ENCODE results near the gene ADGRG3. TPM values are rescaled to one million over a fixed set of nuclear protein-coding genes. Genes with fewer than 3 reads are reported as not detected.

ADGRG3 gene
- total RNA-seq, 1 donor from 2014 or later = not detected

GRCh38 chr16:57624806-57625500 lies 43.2 kb upstream of the ADGRG3 start:
- no peak for DNase-seq (ENCODE audit: low read depth, low spot score)
- Mint-ChIP-seq H3K4me1 (peaks cover 73% of the 10 kb centered on the region), H3K36me3 (ENCODE audit: low read depth) (no peaks in the 10 kb centered on the region), H3K27ac (ENCODE audit: unreplicated experiment) (peak overlapping the region; percentile 93), H3K4me3 (no peak overlapping the region), H3K27me3 (ENCODE audit: low read depth) (no peaks in the 10 kb centered on the region), H3K9me3 (no peaks in the 10 kb centered on the region)
- TF ChIP-seq CTCF (conservative IDR thresholded peaks at IDR 0.05) = no peak

GRCh38 chr16:57626420-57627170 lies 41.5 kb upstream of the ADGRG3 start:
- H3K27ac Mint-ChIP-seq (ENCODE audit: unreplicated experiment) = no peak overlapping the region
- no peak overlapping the region for H3K4me3 Mint-ChIP-seq
- DNase-seq (ENCODE audit: low read depth, low spot score) = no peak
- no peaks in the 10 kb centered on the region for H3K36me3 Mint-ChIP-seq (ENCODE audit: low read depth)
- no peaks in the 10 kb centered on the region for H3K27me3 Mint-ChIP-seq (ENCODE audit: low read depth)
- H3K4me1 Mint-ChIP-seq = peaks cover 81% of the 10 kb centered on the region
- no peaks in the 10 kb centered on the region for H3K9me3 Mint-ChIP-seq
- TF ChIP-seq CTCF (conservative IDR thresholded peaks at IDR 0.05) = no peak

- no peak overlapping the region for H3K27ac Mint-ChIP-seq (ENCODE audit: unreplicated experiment)
- TF ChIP-seq CTCF (conservative IDR thresholded peaks at IDR 0.05) = peak; percentile 35
- peak overlapping the region; percentile 42 for H3K4me3 Mint-ChIP-seq
These were observed 40.8 kb upstream of the ADGRG3 start for GRCh38 chr16:57627184-57627871.

GRCh38 chr16:57628008-57628781 lies 39.9 kb upstream of the ADGRG3 start, which contains the start of gene ADGRG1:
Gene ADGRG1 (plus strand): TSS chr16:57628630. CDS start chr16:57650288, 21,658 bp downstream.
- peak within 1 kb of the TSS; percentile 90 for H3K27ac Mint-ChIP-seq (ENCODE audit: unreplicated experiment)

More at GRCh38 chr16:57627184-57627871, 40.8 kb upstream of the ADGRG3 start:
- H3K9me3 Mint-ChIP-seq = no peaks in the 10 kb centered on the region
- H3K27me3 Mint-ChIP-seq (ENCODE audit: low read depth) = no peaks in the 10 kb centered on the region
- H3K4me1 Mint-ChIP-seq = peaks cover 75% of the 10 kb centered on the region
- DNase-seq (ENCODE audit: low read depth, low spot score) = no peak
- H3K36me3 Mint-ChIP-seq (ENCODE audit: low read depth) = no peaks in the 10 kb centered on the region

More at GRCh38 chr16:57628008-57628781, 39.9 kb upstream of the ADGRG3 start, which contains the start of gene ADGRG1:
- peaks cover 66% of the 10 kb centered on the region for H3K4me1 Mint-ChIP-seq
- peak within 1 kb of the TSS; percentile 58 for H3K4me3 Mint-ChIP-seq
- no peaks in the 10 kb centered on the region for H3K36me3 Mint-ChIP-seq (ENCODE audit: low read depth)
- peak; percentile 56 for DNase-seq (ENCODE audit: low read depth, low spot score)
- TF ChIP-seq CTCF (conservative IDR thresholded peaks at IDR 0.05) = peak; percentile 44
- no peaks in the 10 kb centered on the region for H3K27me3 Mint-ChIP-seq (ENCODE audit: low read depth)
- no peaks in the 10 kb centered on the region for H3K9me3 Mint-ChIP-seq
